Measurements from ENCODE around the gene TBX6. TPM values are rescaled to one million over a fixed set of nuclear protein-coding genes. Genes with fewer than 3 reads are reported as not detected.

Gene TBX6
- total RNA-seq, 2 donors from 2014 or later: 3.0 to 6.3 TPM

GRCh38 chr16:30096862-30097563, 5.3 kb upstream of the TBX6 start:
- Histone ChIP-seq H3K4me3 (ENCODE audit: low read length) (peak overlapping the region; percentile 77), H3K9me3 (ENCODE audit: control insufficient read depth, low read length) (peaks cover 25% of the 10 kb centered on the region), H3K9ac (ENCODE audit: extremely low read depth, low read length, poor library complexity, severe bottlenecking) (no peak overlapping the region), H3K27ac (ENCODE audit: low read depth, low read length) (no peak overlapping the region), H3K27me3 (ENCODE audit: control insufficient read depth, insufficient read depth, low read length, poor library complexity, severe bottlenecking) (no peaks in the 10 kb centered on the region), H3K36me3 (ENCODE audit: control insufficient read depth, insufficient read depth, low read length) (no peaks in the 10 kb centered on the region), H3K4me1 (ENCODE audit: control insufficient read depth, insufficient read depth, low read length) (no peaks in the 10 kb centered on the region)
- Mint-ChIP-seq H3K9me3 (peaks cover 29% of the 10 kb centered on the region), H3K27ac (peak overlapping the region; percentile 94), H3K4me3 (peak overlapping the region; percentile 68), H3K4me1 (peaks cover 18% of the 10 kb centered on the region), H3K36me3 (ENCODE audit: low read depth) (peaks cover 26% of the 10 kb centered on the region), H3K27me3 (ENCODE audit: insufficient read depth) (peaks cover 3% of the 10 kb centered on the region)
- TF ChIP-seq CTCF (conservative IDR thresholded peaks at IDR 0.05): no peak
- 95% methylated on average over 14 to 18 of the region's 18 CpGs for WGBS, 2 experiments (ENCODE audit: insufficient coverage in 1 of 2, insufficient read length in 1 of 2)
- DNase-seq: peak; percentile 95

GRCh38 chr16:30096105-30096861, 4.6 kb upstream of the TBX6 start, which contains the start of gene YPEL3:
Gene YPEL3, minus strand, starts transcription at chr16:30096213. Its CDS starts 731 bp downstream, at chr16:30095482.
- WGBS, 2 experiments (ENCODE audit: insufficient coverage in 1 of 2, insufficient read length in 1 of 2): 16 to 39% methylated on average over 32 to 77 of the region's 77 CpGs
- Mint-ChIP-seq H3K9me3 (peaks cover 29% of the 10 kb centered on the region), H3K4me3 (peak within 1 kb of the TSS; percentile 68)

More at GRCh38 chr16:30096105-30096861, 4.6 kb upstream of the TBX6 start, which contains the start of gene YPEL3:
- peak within 1 kb of the TSS; percentile 77 for H3K4me3 ChIP-seq (ENCODE audit: low read length)
- Mint-ChIP-seq H3K4me1 (peaks cover 19% of the 10 kb centered on the region), H3K27ac (peak within 1 kb of the TSS; percentile 94), H3K27me3 (ENCODE audit: insufficient read depth) (peaks cover 3% of the 10 kb centered on the region), H3K36me3 (ENCODE audit: low read depth) (peaks cover 26% of the 10 kb centered on the region)
- H3K4me1 ChIP-seq (ENCODE audit: control insufficient read depth, insufficient read depth, low read length): no peaks in the 10 kb centered on the region
- peak; percentile 97 for DNase-seq
- H3K27ac ChIP-seq (ENCODE audit: low read depth, low read length): peak within 1 kb of the TSS; percentile 56
- H3K9ac ChIP-seq (ENCODE audit: extremely low read depth, low read length, poor library complexity, severe bottlenecking): peak within 1 kb of the TSS; percentile 20
- no peak for TF ChIP-seq CTCF (conservative IDR thresholded peaks at IDR 0.05)
- H3K36me3 ChIP-seq (ENCODE audit: control insufficient read depth, insufficient read depth, low read length): no peaks in the 10 kb centered on the region
- peaks cover 25% of the 10 kb centered on the region for H3K9me3 ChIP-seq (ENCODE audit: control insufficient read depth, low read length)
- no peaks in the 10 kb centered on the region for H3K27me3 ChIP-seq (ENCODE audit: control insufficient read depth, insufficient read depth, low read length, poor library complexity, severe bottlenecking)

Data from endodermal cell (in vitro differentiated cells).